ENCODE results near the gene SERTM2. TPM values are rescaled to one million over a fixed set of nuclear protein-coding genes. Genes with fewer than 3 reads are reported as not detected.
"Not testable (repeated sequence)": the region's sequence is repeated elsewhere in the genome, so short reads cannot be mapped to it uniquely, and the experiment has no call there.

SERTM2 gene
- total RNA-seq, 1 experiment from 2014 or later, result not detected

GRCh38 chrX:111520506-111520905, 9.1 kb downstream of the SERTM2 start:
- DNase-seq, result no peak
- Histone ChIP-seq H3K4me3 (no peak overlapping the region), H3K36me3 (no peaks in the 10 kb centered on the region), H3K9me3 (no peaks in the 10 kb centered on the region), H3K27me3 (no peaks in the 10 kb centered on the region)

- Histone ChIP-seq H3K36me3 (no peaks in the 10 kb centered on the region), H3K9me3 (no peaks in the 10 kb centered on the region), H3K27me3 (no peaks in the 10 kb centered on the region), H3K4me3 (no peak overlapping the region)
- DNase-seq, result peak; percentile 0
Measured at GRCh38 chrX:111521169-111521568, 9.7 kb downstream of the SERTM2 start.

GRCh38 chrX:111543212-111543741, 31.8 kb downstream of the SERTM2 start:
- no peak overlapping the region for H3K4me3 ChIP-seq
- H3K27me3 ChIP-seq, result no peaks in the 10 kb centered on the region
- no peaks in the 10 kb centered on the region for H3K9me3 ChIP-seq
- DNase-seq, result no peak
- H3K36me3 ChIP-seq, result no peaks in the 10 kb centered on the region

GRCh38 chrX:111549235-111549634, 37.8 kb downstream of the SERTM2 start:
- not testable (repeated sequence) for H3K4me3 ChIP-seq, H3K9me3 ChIP-seq, H3K36me3 ChIP-seq, DNase-seq, H3K27me3 ChIP-seq

GRCh38 chrX:111555406-111555958, 44.0 kb downstream of the SERTM2 start:
- no peaks in the 10 kb centered on the region for H3K9me3 ChIP-seq
- H3K4me3 ChIP-seq, result no peak overlapping the region
- no peaks in the 10 kb centered on the region for H3K27me3 ChIP-seq
- H3K36me3 ChIP-seq, result no peaks in the 10 kb centered on the region
- DNase-seq, result no peak

- DNase-seq, result no peak
- no peaks in the 10 kb centered on the region for H3K9me3 ChIP-seq
- H3K36me3 ChIP-seq, result no peaks in the 10 kb centered on the region
Measured at GRCh38 chrX:111560801-111561200, 49.4 kb downstream of the SERTM2 start.

GRCh38 chrX:111561851-111562250, 50.4 kb downstream of the SERTM2 start:
- H3K4me3 ChIP-seq, result no peak overlapping the region
- DNase-seq, result no peak
- no peaks in the 10 kb centered on the region for H3K9me3 ChIP-seq
- H3K36me3 ChIP-seq, result no peaks in the 10 kb centered on the region
- no peaks in the 10 kb centered on the region for H3K27me3 ChIP-seq

More at GRCh38 chrX:111560801-111561200, 49.4 kb downstream of the SERTM2 start:
- Histone ChIP-seq H3K27me3 (no peaks in the 10 kb centered on the region), H3K4me3 (no peak overlapping the region)

GRCh38 chrX:111567542-111568255, 56.3 kb downstream of the SERTM2 start:
- Histone ChIP-seq H3K9me3 (no peaks in the 10 kb centered on the region), H3K4me3 (no peak overlapping the region)
- DNase-seq, result no peak

GRCh38 chrX:111568354-111568753, 56.9 kb downstream of the SERTM2 start:
- Histone ChIP-seq H3K9me3 (no peaks in the 10 kb centered on the region), H3K4me3 (no peak overlapping the region), H3K27me3 (no peaks in the 10 kb centered on the region), H3K36me3 (no peaks in the 10 kb centered on the region)
- no peak for DNase-seq

More at GRCh38 chrX:111567542-111568255, 56.3 kb downstream of the SERTM2 start:
- no peaks in the 10 kb centered on the region for H3K36me3 ChIP-seq
- no peaks in the 10 kb centered on the region for H3K27me3 ChIP-seq

GRCh38 chrX:111568817-111569216, 57.4 kb downstream of the SERTM2 start:
- no peaks in the 10 kb centered on the region for H3K9me3 ChIP-seq
- DNase-seq, result no peak
- no peak overlapping the region for H3K4me3 ChIP-seq
- H3K36me3 ChIP-seq, result no peaks in the 10 kb centered on the region
- H3K27me3 ChIP-seq, result no peaks in the 10 kb centered on the region

Other genes starting within 250 kb of the SERTM2 start
- not detected in 2 replicates for gene CAPN6, start 241.2 kb upstream of the SERTM2 start, total RNA-seq (2014; rRNA removed; shearing (Covaris generic); ENCODE audit: low replicate concordance)
- not detected in 2 replicates for gene DCX, start 99.5 kb upstream of the SERTM2 start, total RNA-seq (2014; rRNA removed; shearing (Covaris generic); ENCODE audit: low replicate concordance)
- 32.0 and 42.1 TPM in 2 replicates for gene ALG13, start 169.5 kb downstream of the SERTM2 start, total RNA-seq (2014; rRNA removed; shearing (Covaris generic); ENCODE audit: low replicate concordance)

All from MG63 (cell line).